Stimulated activated naive CD8-positive, alpha-beta T cell treated with anti-CD3 and anti-CD28 coated beads, Interleukin-15, Interleukin-2, amounts not matched to agents 100 ng/mL and 50 ng/mL, for 24 hours (primary cell): Measurements from ENCODE around the gene RPS18.
"Not testable (repeated sequence)": the region's sequence is repeated elsewhere in the genome, so short reads cannot be mapped to it uniquely, and the experiment has no call there.

Experiments
- H3K27ac Mint-ChIP-seq: one replicate; pipeline ENCODE4 v1.8.0; 2021; ENCODE audit warnings: mild to moderate bottlenecking, mixed read lengths
- H3K27me3 Mint-ChIP-seq: one replicate; pipeline ENCODE4 v1.8.0; 2021; ENCODE audit warnings: mixed read lengths
- H3K36me3 Mint-ChIP-seq: one replicate; pipeline ENCODE4 v1.8.0; 2021; ENCODE audit warnings: low read depth, mixed read lengths
- H3K4me1 Mint-ChIP-seq: one replicate; pipeline ENCODE4 v1.8.0; 2021; ENCODE audit warnings: low read depth, mixed read lengths
- H3K4me3 Mint-ChIP-seq: one replicate; pipeline ENCODE4 v1.8.0; 2021; ENCODE audit warnings: mild to moderate bottlenecking, mixed read lengths
- H3K9me3 Mint-ChIP-seq: one replicate; pipeline ENCODE4 v1.8.0; 2021; ENCODE audit warnings: mixed read lengths

RPS18 gene

DNA sequence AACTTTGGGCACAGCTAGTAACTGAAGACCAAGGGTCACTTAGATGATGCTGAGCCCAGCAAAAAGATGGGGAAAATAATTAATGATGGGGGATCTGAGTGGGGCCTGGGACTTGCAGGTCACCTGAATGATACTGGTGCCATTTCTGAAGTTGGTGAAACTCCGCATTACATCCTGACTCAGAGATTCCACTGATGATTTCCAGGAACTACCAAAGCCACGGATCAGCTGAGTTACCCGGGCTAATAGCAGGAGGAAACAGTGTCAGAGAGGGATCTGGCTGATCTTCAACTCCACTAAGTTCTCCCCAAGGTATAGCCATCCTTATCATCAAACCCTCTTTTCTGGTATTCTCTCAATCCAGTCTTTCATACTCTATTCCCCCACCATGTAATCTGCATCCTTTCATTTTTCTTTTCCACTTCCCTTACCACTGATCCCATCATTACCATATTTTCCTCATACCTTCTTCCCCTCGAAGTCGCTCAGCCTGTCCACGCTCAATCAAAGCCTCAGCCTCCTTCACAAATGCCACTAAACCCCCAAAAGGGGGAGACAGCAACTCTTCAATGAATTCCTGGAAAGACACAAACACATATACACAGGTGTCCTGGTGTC is 20.4 kb upstream of the RPS18 start:
- Mint-ChIP-seq H3K27me3 (peaks cover 3% of the 10 kb centered on the region), H3K4me1 (peaks cover 41% of the 10 kb centered on the region), H3K36me3 (peaks cover 37% of the 10 kb centered on the region), H3K27ac (peak overlapping the region; percentile 88), H3K9me3 (no peaks in the 10 kb centered on the region), H3K4me3 (peak overlapping the region; percentile 11)

- Mint-ChIP-seq H3K4me3 (no peak overlapping the region), H3K9me3 (no peaks in the 10 kb centered on the region), H3K4me1 (peaks cover 41% of the 10 kb centered on the region), H3K36me3 (peaks cover 39% of the 10 kb centered on the region), H3K27ac (peak overlapping the region; percentile 29), H3K27me3 (no peaks in the 10 kb centered on the region)
Measured at GRCh38 chr6:33252759-33253158, 19.1 kb upstream of the RPS18 start.

DNA sequence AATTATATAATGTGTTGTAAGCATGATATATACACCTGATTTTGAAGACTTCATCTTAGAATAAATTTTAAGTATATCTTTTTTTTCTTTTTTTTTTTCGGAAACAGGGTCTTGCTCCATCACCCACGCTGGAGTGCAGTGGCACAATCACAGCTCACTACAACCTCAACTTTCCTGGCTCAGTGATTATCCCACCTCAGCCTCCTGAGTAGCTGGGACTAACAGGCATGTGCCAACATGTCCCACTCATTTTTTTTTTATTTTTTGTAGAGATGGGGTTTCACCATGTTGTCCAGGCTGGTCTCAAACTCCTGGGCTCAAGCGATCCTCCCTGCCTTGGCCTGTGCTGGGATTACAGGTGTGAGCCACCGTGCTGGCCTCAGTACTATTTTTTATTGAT is 17.3 kb upstream of the RPS18 start:
- H3K4me1 Mint-ChIP-seq: peaks cover 26% of the 10 kb centered on the region
- no peaks in the 10 kb centered on the region for H3K9me3 Mint-ChIP-seq
- no peak overlapping the region for H3K27ac Mint-ChIP-seq
- peaks cover 49% of the 10 kb centered on the region for H3K36me3 Mint-ChIP-seq
- no peak overlapping the region for H3K4me3 Mint-ChIP-seq
- no peaks in the 10 kb centered on the region for H3K27me3 Mint-ChIP-seq

DNA sequence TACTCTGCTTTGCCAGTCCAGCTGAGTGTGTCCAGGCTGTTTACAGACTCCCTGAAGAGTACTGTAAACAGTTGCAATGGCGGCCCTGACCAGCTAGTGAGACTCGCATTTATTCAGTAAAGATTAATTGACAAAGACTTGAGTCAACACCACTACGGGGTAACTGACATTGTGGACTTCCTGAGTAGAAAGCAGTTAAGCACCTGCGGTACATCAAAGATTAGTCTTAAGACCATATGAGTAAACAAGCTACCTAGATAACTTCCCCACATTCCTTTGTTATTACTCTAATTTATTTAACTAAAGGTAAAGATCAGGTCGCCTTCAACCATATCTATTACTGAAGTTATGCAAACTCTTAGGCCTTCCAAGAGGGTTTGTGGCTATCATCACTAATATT is 12.8 kb upstream of the RPS18 start:
- peaks cover 47% of the 10 kb centered on the region for H3K36me3 Mint-ChIP-seq
- no peaks in the 10 kb centered on the region for H3K27me3 Mint-ChIP-seq
- H3K4me1 Mint-ChIP-seq: no peaks in the 10 kb centered on the region
- no peak overlapping the region for H3K4me3 Mint-ChIP-seq
- no peaks in the 10 kb centered on the region for H3K9me3 Mint-ChIP-seq
- no peak overlapping the region for H3K27ac Mint-ChIP-seq

GRCh38 chr6:33262490-33262889 is 9.4 kb upstream of the RPS18 start:
- H3K9me3 Mint-ChIP-seq, H3K4me3 Mint-ChIP-seq, H3K27ac Mint-ChIP-seq, H3K27me3 Mint-ChIP-seq, H3K4me1 Mint-ChIP-seq: not testable (repeated sequence)
- H3K36me3 Mint-ChIP-seq: peaks cover 61% of the 10 kb centered on the region

- Mint-ChIP-seq H3K27me3 (no peaks in the 10 kb centered on the region), H3K9me3 (no peaks in the 10 kb centered on the region), H3K4me1 (no peaks in the 10 kb centered on the region), H3K27ac (no peak overlapping the region), H3K4me3 (no peak overlapping the region), H3K36me3 (peaks cover 67% of the 10 kb centered on the region)
Measured at GRCh38 chr6:33264015-33264414, 7.9 kb upstream of the RPS18 start.

GRCh38 chr6:33271117-33271467 is 783 bp upstream of the RPS18 start:
- no peaks in the 10 kb centered on the region for H3K27me3 Mint-ChIP-seq
- no peaks in the 10 kb centered on the region for H3K9me3 Mint-ChIP-seq

GRCh38 chr6:33272275-33273128 is 627 bp downstream of the RPS18 start:
- H3K27me3 Mint-ChIP-seq: no peaks in the 10 kb centered on the region
- H3K9me3 Mint-ChIP-seq: no peaks in the 10 kb centered on the region
- peak overlapping the region; percentile 99 for H3K27ac Mint-ChIP-seq
- peaks cover 71% of the 10 kb centered on the region for H3K36me3 Mint-ChIP-seq
- H3K4me1 Mint-ChIP-seq: peaks cover 65% of the 10 kb centered on the region
- H3K4me3 Mint-ChIP-seq: peak overlapping the region; percentile 99

More at GRCh38 chr6:33271117-33271467, 783 bp upstream of the RPS18 start:
- Mint-ChIP-seq H3K27ac (peak overlapping the region; percentile 99), H3K4me1 (peaks cover 54% of the 10 kb centered on the region), H3K4me3 (peak overlapping the region; percentile 99), H3K36me3 (peaks cover 78% of the 10 kb centered on the region)

DNA sequence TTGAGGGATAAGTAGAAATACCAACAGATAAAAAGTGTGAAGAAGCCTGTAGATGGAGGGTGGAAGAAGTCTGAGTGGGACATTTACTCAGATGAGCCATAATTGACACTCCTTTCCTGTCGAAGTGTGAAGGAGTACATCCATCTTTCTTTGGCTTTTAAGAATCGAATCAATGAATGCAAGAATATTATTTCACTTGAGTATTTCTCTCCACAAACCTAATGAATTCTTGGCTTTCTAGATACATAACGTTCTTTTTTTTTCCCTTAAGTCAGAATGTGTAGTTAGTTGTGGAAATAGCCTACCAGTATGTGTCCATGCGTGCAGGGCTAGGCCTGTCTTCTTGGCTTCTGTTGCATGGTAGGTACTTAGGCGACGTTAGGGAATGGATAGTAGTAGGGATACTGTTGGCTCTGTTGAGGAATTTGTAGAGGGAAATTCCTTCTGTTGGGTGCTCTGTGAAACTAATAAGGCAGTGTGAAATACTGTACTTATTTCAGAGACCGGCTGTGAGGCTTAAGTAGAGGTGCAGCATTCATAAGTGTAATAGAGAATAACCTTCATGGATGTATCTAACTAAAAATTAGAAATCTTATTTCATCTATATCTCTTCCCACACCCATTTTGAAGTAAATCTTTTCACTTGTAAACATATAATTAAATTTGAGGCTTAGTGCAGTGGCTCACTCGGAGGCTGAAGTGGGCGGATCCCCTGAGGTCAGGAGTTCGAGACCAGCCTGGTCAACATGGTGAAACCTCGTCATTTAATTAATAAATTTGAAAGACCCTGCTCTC is 1.5 kb downstream of the RPS18 start:
- Mint-ChIP-seq H3K36me3 (peaks cover 64% of the 10 kb centered on the region), H3K4me1 (peaks cover 71% of the 10 kb centered on the region), H3K9me3 (no peaks in the 10 kb centered on the region)

DNA sequence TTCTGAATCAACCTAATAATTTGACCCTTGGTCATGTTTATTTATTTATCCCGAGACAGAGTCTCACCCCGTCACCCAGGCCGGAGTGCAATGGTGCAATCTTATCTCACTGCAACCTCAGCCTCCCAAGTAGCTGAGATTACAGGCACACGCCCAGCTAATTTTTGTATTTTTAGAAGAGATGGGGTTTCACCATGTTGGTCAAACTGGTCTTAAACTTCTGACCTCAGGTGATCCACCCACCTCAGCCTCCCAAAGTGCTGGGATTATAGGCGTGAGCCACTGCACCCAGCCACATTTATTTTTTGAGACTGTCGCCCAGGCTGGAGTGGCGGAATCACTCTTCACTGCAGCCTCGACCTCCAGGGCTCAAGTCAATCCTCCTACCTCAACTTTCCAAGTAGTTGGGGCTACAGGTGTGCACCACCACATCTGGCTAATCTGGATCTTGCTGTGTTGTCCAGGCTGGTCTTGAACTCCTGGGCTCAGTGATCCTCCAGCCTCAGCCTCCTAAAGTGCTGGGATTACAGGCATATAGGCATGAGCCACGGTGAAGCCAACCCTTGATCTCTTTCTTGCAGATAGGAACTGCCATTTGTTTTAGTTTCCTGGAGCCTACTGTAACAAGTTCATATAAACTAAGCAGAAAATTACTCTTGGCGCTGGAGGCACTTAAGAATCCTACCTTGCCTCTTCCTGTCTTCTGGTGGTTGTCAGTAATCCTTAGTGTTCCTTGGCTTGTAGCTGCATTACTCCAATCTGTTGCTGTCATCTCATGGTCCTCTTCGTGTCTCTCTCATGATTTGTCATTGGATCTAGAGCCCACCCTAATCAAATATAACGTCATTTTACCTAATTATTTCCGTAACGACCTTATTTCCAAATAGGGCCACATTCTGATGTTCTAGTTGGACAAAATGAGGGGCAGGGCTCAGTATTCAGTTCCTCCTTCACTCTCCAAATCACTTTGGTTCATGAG is 2.3 kb downstream of the RPS18 start:
- Mint-ChIP-seq H3K9me3 (no peaks in the 10 kb centered on the region), H3K4me3 (peak overlapping the region; percentile 99), H3K36me3 (peaks cover 58% of the 10 kb centered on the region), H3K27ac (peak overlapping the region; percentile 99), H3K4me1 (peaks cover 76% of the 10 kb centered on the region), H3K27me3 (no peaks in the 10 kb centered on the region)

More for the DNA sequence above, 1.5 kb downstream of the RPS18 start:
- H3K4me3 Mint-ChIP-seq: peak overlapping the region; percentile 99
- no peaks in the 10 kb centered on the region for H3K27me3 Mint-ChIP-seq
- H3K27ac Mint-ChIP-seq: peak overlapping the region; percentile 99

DNA sequence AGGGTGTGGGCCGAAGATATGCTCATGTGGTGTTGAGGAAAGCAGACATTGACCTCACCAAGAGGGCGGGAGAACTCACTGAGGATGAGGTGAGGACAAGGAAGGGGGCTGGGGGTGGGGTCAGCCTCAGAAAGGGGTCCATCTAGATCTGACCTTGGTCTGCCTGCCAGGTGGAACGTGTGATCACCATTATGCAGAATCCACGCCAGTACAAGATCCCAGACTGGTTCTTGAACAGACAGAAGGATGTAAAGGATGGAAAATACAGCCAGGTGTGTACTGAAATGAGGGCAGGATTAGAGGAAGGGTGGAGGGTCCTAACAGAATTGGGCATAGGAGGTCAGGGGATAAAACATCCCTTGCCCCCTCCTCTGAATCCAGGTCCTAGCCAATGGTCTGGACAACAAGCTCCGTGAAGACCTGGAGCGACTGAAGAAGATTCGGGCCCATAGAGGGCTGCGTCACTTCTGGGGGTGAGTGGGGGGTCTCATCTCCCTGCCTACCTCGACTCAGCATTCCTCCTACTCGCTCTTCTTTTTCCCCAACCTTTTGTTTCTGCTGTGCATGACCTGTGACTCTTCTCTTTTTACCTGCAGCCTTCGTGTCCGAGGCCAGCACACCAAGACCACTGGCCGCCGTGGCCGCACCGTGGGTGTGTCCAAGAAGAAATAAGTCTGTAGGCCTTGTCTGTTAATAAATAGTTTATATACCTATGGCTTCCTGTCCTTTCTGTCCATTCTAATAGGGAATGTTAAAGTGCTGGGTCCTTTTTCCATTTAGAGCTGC is 4.1 kb downstream of the RPS18 start:
- H3K27me3 Mint-ChIP-seq, H3K9me3 Mint-ChIP-seq: not testable (repeated sequence)
- Mint-ChIP-seq H3K4me3 (peak overlapping the region; percentile 99), H3K27ac (peak overlapping the region; percentile 99), H3K36me3 (peaks cover 57% of the 10 kb centered on the region), H3K4me1 (peaks cover 58% of the 10 kb centered on the region)

- H3K27ac Mint-ChIP-seq: peak overlapping the region; percentile 99
- peaks cover 63% of the 10 kb centered on the region for H3K36me3 Mint-ChIP-seq
Measured at GRCh38 chr6:33276581-33276863, 4.6 kb downstream of the RPS18 start.

DNA sequence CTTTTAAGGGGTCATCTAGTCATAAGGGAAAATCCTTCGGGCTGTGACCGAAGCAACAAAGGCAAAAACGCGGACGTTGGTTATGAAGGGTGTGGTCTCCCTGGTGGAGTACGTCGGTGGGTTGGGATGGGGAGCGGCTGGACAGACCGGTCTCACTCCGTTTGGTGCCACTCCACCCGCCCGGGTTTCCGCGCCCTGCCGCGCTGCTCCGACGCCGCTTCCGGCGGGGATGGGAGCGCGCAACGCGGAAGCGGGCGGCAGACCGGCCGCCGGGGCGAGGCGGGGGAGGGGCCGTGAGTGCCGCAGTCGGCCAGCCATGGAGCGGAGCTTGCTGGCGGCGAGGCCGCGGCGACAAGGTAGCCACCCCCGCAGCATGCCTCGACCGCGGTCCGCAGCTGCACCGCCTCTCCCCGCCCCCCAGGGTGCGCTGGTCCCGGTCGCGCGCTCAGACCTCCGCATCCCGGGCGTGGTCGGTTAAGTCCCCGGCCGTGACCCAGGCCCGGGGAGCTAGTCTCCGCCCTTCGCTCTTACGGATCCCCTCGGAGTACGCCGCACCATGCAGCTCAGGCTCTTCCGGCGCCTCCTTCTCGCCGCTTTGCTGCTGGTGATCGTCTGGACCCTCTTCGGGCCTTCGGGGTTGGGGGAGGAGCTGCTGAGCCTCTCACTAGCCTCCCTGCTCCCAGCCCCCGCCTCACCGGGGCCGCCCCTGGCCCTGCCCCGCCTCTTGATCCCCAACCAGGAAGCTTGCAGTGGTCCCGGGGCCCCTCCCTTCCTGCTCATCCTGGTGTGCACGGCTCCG is 5.2 kb downstream of the RPS18 start, which contains the start of gene B3GALT4:
B3GALT4 (plus strand) TSS at position 260 of the 799 bp plus-strand sequence; CDS start at position 557, 297 bp downstream.
- H3K36me3 Mint-ChIP-seq: peaks cover 64% of the 10 kb centered on the region

More at GRCh38 chr6:33276581-33276863, 4.6 kb downstream of the RPS18 start:
- H3K4me3 Mint-ChIP-seq: peak overlapping the region; percentile 99
- H3K4me1 Mint-ChIP-seq: peaks cover 56% of the 10 kb centered on the region
- no peaks in the 10 kb centered on the region for H3K27me3 Mint-ChIP-seq
- no peaks in the 10 kb centered on the region for H3K9me3 Mint-ChIP-seq

More for the DNA sequence above, 5.2 kb downstream of the RPS18 start, which contains the start of gene B3GALT4:
- peaks cover 56% of the 10 kb centered on the region for H3K4me1 Mint-ChIP-seq
- no peaks in the 10 kb centered on the region for H3K9me3 Mint-ChIP-seq
- peak within 1 kb of the TSS; percentile 99 for H3K27ac Mint-ChIP-seq
- H3K4me3 Mint-ChIP-seq: peak within 1 kb of the TSS; percentile 99
- H3K27me3 Mint-ChIP-seq: no peaks in the 10 kb centered on the region
